HG02973 (cell line): ENCODE data around the gene IL6.
"Not testable (repeated sequence)": the region's sequence is repeated elsewhere in the genome, so short reads cannot be mapped to it uniquely, and the experiment has no call there.

ENCODE experiments used
- ATAC-seq: cut with Tn5 transposase; IDR thresholded peaks from one replicate; pipeline ENCODE4 v1.9.1; 2021; ENCODE audit warnings: moderate library complexity; ENCODE audit not compliant: unreplicated experiment

The IL6 gene

GRCh38 chr7:22703978-22704610 is 22.9 kb upstream of the IL6 start:
- not testable (repeated sequence) for ATAC-seq

DNA sequence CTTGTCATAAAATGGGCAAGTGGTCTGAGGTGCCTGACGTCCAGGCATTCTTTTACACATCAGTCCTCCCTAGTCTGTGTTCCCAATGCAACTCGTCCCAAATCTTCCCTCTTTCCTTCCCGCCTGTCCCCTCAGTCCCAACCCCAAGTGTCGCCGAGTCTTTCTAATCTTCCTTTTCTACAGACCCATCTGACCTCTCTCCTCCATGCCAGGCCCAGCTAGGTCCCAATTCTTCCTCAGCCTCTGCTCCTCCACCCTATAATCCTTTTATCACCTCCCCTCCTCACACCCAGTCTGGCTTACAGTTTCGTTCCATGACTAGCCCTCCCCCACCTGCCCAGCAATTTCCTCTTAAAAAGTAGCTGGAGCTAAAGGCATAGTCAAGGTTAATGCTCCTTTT is 22.3 kb upstream of the IL6 start:
- not testable (repeated sequence) for ATAC-seq

GRCh38 chr7:22705874-22706273 is 21.1 kb upstream of the IL6 start:
- not testable (repeated sequence) for ATAC-seq

GRCh38 chr7:22707026-22707691 is 19.8 kb upstream of the IL6 start:
- ATAC-seq = not testable (repeated sequence)

GRCh38 chr7:22708214-22708613 is 18.8 kb upstream of the IL6 start:
- not testable (repeated sequence) for ATAC-seq

- ATAC-seq = not testable (repeated sequence)
These were observed 18.3 kb upstream of the IL6 start for GRCh38 chr7:22708677-22709061.

- not testable (repeated sequence) for ATAC-seq
These were observed 17.8 kb upstream of the IL6 start for GRCh38 chr7:22709062-22709829.

- no peak for ATAC-seq
These were observed 17.1 kb upstream of the IL6 start for GRCh38 chr7:22709857-22710256.

DNA sequence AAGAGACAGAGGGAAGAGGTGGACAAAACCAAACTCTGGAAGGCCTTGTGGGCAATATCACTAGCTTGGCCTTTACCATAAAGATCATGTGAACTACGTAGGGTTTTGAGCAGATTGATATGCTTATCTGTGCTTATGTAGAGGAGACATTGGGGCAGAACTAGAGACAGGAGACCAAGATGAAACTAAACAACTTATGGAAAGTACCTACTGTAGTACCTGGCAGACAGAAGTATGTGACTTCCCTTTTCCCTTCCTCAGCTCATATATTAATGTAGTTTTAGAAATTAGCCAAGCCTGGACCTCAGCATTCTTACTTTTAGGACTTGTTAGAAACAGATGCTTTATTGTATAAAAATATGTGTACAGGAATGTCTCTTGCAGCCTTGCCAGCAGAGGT is 14.0 kb upstream of the IL6 start:
- peak; percentile 66 for ATAC-seq

- no peak for ATAC-seq
These were observed 13.5 kb upstream of the IL6 start for GRCh38 chr7:22713463-22713862.

GRCh38 chr7:22715969-22716368 is 11.0 kb upstream of the IL6 start:
- ATAC-seq = no peak

GRCh38 chr7:22717760-22718159 is 9.2 kb upstream of the IL6 start:
- ATAC-seq = no peak

GRCh38 chr7:22718200-22718711 is 8.7 kb upstream of the IL6 start:
- no peak for ATAC-seq

DNA sequence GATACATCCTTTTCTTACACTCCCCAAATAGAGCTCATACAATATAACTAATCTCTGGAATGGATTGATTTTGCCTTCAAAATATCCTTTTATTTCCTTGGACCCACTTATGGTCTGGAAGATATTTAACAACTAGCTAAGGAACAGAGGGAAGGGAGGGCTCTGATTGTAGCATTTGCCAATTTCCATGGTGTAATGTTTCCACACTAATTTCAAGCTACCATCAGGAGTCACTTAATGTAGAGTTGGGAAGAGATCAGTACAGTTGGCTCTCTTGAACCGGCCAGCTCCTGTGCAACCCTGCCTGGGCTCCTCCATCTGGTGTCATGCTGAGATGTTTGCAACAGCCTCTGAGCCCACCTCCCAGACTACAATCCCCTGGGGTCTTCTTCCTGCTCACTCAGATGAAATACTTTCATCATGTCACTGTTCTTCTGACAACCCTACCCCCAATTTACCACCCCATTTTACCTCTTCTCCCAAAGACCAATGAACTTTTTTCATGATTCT is 8.0 kb upstream of the IL6 start:
- no peak for ATAC-seq

DNA sequence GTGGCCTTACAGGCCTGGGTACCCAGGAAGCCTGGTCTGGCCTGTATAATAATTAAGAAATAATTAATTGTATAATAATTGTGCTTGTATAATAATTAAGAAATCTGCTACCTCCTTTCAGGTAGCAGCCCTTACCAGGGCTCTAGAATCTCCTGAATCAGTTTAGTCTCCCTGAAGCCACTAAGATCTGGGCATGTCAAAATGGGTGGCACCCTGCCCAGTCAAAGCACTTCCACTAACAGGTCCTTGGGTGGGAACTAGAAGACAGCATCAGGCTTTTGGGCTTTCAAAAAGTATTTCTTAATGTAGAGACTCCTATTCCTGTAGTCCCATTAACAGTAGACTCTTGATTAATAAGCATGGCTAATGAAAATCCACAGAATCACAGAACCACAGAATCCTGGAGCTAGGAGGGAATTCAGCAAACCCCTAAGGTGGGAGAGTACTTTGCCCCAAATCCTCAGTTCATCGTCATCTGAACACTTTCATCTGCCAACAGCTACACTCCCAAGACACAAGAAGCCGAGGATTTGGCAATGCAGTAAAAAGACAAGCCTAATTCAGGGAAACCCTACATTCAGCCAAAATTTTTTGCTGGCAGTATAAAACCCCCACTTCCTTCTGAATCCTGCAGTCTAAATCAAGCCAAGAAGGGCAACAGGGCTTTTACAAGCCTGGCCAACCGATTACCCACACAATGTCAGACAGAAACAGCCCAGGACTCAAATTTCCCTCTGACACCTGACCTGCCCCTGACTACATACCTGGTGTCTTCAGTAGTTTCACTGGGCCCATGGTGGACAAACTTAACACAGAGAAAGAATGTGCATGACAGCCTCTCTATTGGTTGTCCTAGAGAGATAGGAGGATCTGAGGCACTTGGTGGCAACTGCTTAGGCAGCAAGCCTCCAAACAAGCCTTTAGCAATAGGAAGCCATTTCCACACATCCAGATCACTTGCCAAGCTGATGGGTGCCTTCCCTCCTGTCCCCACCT is 5.9 kb upstream of the IL6 start:
- no peak for ATAC-seq

- no peak for ATAC-seq
These were observed 4.3 kb upstream of the IL6 start for GRCh38 chr7:22722536-22723180.

DNA sequence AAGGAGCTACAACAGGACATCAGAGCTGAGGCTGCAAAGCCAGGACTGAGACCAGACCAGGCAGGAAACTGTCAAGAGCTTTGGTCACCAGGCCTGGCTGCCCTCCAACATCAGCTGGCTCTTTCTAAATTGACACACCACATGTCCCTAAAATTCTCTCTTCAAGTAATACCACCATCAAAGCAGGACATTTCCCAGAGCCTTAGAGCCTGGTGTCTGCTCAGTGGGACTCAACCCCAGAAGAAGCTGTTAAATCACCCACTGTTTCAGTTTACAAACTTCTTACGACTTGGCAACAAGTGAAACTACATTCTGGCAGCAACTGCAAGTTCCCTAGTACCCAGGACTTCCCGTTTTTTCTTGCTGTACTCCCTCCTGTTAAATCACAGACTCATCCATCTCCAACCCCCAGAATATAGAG is 3.8 kb upstream of the IL6 start:
- no peak for ATAC-seq

- no peak for ATAC-seq
These were observed 3.4 kb upstream of the IL6 start for GRCh38 chr7:22723637-22724036.

DNA sequence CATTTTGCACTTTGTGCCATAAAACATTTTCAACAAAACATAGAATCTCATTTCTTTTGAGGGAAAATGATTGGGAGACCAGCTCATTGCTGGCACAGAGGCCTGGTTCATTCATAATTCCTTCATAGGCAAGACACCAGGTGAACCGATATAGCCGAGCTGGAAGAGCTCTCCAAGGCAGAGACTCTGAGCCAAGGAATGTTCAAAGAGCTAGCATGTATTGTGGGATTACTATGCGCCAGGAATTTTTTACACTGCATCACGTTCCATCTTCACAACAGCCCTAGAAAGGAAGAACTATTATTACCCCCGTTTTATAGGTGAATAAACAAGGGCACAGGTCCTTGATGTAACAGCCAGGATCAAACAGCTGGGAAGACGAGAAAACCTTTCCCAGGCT is 2.1 kb upstream of the IL6 start:
- no peak for ATAC-seq

- no peak for ATAC-seq
These were observed 1.4 kb upstream of the IL6 start for GRCh38 chr7:22725585-22725984.
